ENCODE measurements around the gene KDM4C.

KDM4C gene

DNA sequence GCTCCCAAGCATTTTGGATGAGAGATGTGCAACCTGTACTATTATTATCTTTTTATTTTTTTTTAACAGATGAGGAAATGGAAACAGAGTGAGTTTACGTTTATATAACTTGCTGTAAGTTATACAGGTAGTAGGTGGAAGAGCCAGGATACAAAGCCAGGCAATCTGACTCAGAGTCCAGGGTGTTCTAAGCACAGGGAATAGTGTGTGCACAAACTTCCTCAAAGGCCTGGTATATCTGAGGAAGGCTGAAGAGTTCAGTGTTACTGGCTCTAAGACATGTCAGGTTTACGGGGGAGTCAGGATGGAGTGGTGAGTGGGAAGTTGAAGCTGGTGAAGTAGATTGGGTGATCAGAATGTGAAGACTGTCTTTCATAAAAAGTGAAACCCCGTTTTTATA is 353.6 kb downstream of the KDM4C start:
- H3K4me2 ChIP-seq (ENCODE audit: low read length) = no peak overlapping the region
- H3K9ac ChIP-seq (ENCODE audit: low read length) = no peak overlapping the region
- TF ChIP-seq, protein P1, sequence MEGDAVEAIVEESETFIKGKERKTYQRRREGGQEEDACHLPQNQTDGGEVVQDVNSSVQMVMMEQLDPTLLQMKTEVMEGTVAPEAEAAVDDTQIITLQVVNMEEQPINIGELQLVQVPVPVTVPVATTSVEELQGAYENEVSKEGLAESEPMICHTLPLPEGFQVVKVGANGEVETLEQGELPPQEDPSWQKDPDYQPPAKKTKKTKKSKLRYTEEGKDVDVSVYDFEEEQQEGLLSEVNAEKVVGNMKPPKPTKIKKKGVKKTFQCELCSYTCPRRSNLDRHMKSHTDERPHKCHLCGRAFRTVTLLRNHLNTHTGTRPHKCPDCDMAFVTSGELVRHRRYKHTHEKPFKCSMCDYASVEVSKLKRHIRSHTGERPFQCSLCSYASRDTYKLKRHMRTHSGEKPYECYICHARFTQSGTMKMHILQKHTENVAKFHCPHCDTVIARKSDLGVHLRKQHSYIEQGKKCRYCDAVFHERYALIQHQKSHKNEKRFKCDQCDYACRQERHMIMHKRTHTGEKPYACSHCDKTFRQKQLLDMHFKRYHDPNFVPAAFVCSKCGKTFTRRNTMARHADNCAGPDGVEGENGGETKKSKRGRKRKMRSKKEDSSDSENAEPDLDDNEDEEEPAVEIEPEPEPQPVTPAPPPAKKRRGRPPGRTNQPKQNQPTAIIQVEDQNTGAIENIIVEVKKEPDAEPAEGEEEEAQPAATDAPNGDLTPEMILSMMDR (IDR thresholded peaks at IDR 0.05; ENCODE audit: low read length) = no peak
- no peak for TF ChIP-seq EZH2 (IDR thresholded peaks at IDR 0.05; ENCODE audit: borderline replicate concordance, low read length)
- H3K27me3 ChIP-seq (ENCODE audit: insufficient read depth, low read length) = no peaks in the 10 kb centered on the region
- no peaks in the 10 kb centered on the region for H3K9me2 ChIP-seq (ENCODE audit: low read depth, low read length)
- H4K20me1 ChIP-seq (ENCODE audit: insufficient read depth, low read length) = no peaks in the 10 kb centered on the region
- H3F3A ChIP-seq (ENCODE audit: insufficient read depth, low read length) = no peaks in the 10 kb centered on the region
- no peaks in the 10 kb centered on the region for H3K9me3 ChIP-seq (ENCODE audit: low read length)
- no peaks in the 10 kb centered on the region for H3K79me2 ChIP-seq (ENCODE audit: insufficient read depth, low read length)
- no peaks in the 10 kb centered on the region for H3K4me1 ChIP-seq (ENCODE audit: insufficient read depth, low read length, severe bottlenecking)
- no peak overlapping the region for H3K4me3 ChIP-seq (ENCODE audit: low read depth, low read length, poor library complexity, severe bottlenecking)
- no peak overlapping the region for H3K27ac ChIP-seq (ENCODE audit: low read depth, low read length, poor library complexity, severe bottlenecking)
- H2AFZ ChIP-seq (ENCODE audit: low read length) = no peak overlapping the region
- H3K36me3 ChIP-seq (ENCODE audit: insufficient read depth, low read length) = peaks cover 17% of the 10 kb centered on the region

DNA sequence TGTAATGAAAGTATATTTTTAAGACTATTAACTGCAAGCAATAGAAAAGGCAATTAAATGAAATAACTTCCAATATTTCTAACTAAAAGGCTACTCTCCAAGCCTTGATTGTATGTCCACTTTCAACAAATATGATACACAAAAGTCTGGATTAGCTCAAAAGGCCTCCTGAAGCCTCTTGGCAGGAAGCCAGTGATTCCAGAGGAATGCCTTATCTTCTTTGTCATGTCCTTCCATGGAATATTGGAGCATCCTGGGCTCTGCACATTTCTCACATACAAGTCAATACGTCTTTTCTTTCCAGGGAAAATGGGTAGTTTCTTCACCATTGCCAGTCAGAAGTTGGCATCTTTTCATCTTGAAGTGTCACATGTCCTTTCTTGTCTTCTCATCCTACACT is 357.8 kb downstream of the KDM4C start:
- Histone ChIP-seq H3K27ac (ENCODE audit: low read depth, low read length, poor library complexity, severe bottlenecking) (no peak overlapping the region), H3K4me2 (ENCODE audit: low read length) (no peak overlapping the region), H3F3A (ENCODE audit: insufficient read depth, low read length) (no peaks in the 10 kb centered on the region), H4K20me1 (ENCODE audit: insufficient read depth, low read length) (no peaks in the 10 kb centered on the region), H3K79me2 (ENCODE audit: insufficient read depth, low read length) (no peaks in the 10 kb centered on the region), H3K4me3 (ENCODE audit: low read depth, low read length, poor library complexity, severe bottlenecking) (no peak overlapping the region), H3K9me2 (ENCODE audit: low read depth, low read length) (no peaks in the 10 kb centered on the region), H3K27me3 (ENCODE audit: insufficient read depth, low read length) (no peaks in the 10 kb centered on the region), H3K36me3 (ENCODE audit: insufficient read depth, low read length) (no peaks in the 10 kb centered on the region; the same call in 1 of the 2 replicates), H3K9me3 (ENCODE audit: low read length) (no peaks in the 10 kb centered on the region), H2AFZ (ENCODE audit: low read length) (no peak overlapping the region), H3K4me1 (ENCODE audit: insufficient read depth, low read length, severe bottlenecking) (no peaks in the 10 kb centered on the region), H3K9ac (ENCODE audit: low read length) (no peak overlapping the region)
- TF ChIP-seq, protein P1 (IDR thresholded peaks at IDR 0.05; ENCODE audit: low read length) = no peak
- no peak for TF ChIP-seq EZH2 (IDR thresholded peaks at IDR 0.05; ENCODE audit: borderline replicate concordance, low read length)

DNA sequence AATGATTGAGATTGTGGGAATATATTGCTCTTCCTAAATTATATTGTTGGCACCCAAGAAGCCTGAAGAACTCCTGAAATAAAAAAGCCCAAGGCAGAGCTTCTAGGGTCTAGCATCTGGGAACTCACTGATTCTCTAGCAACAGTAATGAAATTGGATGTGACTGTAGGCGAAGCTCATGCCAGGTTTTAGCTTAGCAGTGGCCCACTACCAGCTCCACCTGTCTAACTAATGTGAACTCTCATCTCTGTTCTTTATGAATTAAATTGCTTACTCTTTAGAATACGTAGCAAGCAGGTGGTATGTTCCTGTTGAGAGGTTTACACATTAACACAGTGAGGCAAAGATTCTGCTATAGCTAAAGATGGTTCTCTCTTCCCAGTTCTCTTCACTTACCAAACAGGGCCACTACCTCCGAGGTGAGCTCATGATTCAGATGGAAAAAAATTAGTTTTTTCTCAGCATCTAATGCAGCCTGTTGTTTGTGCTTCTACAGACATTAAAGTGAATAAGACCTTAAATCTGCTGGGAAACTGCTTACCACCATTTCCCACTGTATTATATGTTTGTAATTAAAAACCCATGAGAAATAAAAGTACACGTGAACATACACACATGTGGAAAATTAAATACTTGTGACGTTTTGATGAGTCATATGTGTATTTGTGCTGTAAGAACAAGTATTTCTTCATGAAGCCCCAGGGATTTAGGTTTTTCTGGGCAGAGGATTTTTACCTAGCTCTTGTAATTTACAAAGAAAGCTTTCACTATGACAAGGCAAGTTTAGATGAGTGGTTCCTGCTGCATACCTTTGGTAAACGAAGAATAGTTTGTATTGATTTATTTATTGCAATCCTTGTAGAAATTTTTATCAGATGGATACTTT is 360.1 kb downstream of the KDM4C start:
- Histone ChIP-seq H2AFZ (ENCODE audit: low read length) (no peak overlapping the region), H3K4me3 (ENCODE audit: low read depth, low read length, poor library complexity, severe bottlenecking) (no peak overlapping the region), H3K9me3 (ENCODE audit: low read length) (no peaks in the 10 kb centered on the region), H3K9ac (ENCODE audit: low read length) (no peak overlapping the region), H3K79me2 (ENCODE audit: insufficient read depth, low read length) (no peaks in the 10 kb centered on the region), H3K27ac (ENCODE audit: low read depth, low read length, poor library complexity, severe bottlenecking) (no peak overlapping the region), H3F3A (ENCODE audit: insufficient read depth, low read length) (no peaks in the 10 kb centered on the region), H3K4me2 (ENCODE audit: low read length) (no peak overlapping the region), H4K20me1 (ENCODE audit: insufficient read depth, low read length) (no peaks in the 10 kb centered on the region), H3K9me2 (ENCODE audit: low read depth, low read length) (no peaks in the 10 kb centered on the region), H3K27me3 (ENCODE audit: insufficient read depth, low read length) (no peaks in the 10 kb centered on the region), H3K4me1 (ENCODE audit: insufficient read depth, low read length, severe bottlenecking) (no peaks in the 10 kb centered on the region), H3K36me3 (ENCODE audit: insufficient read depth, low read length) (no peaks in the 10 kb centered on the region; the same call in 1 of the 2 replicates)
- no peak for TF ChIP-seq EZH2 (IDR thresholded peaks at IDR 0.05; ENCODE audit: borderline replicate concordance, low read length)
- TF ChIP-seq, protein P1 (IDR thresholded peaks at IDR 0.05; ENCODE audit: low read length) = no peak
